Amygdala (tissue), 56 donors: ENCODE data around the gene CLDN11.

Source experiments
- DNase-seq, 56 donors: peaks; one replicate each; lab custom pipeline; 2025; lab: John Stamatoyannopoulos, UW

The CLDN11 gene

DNA sequence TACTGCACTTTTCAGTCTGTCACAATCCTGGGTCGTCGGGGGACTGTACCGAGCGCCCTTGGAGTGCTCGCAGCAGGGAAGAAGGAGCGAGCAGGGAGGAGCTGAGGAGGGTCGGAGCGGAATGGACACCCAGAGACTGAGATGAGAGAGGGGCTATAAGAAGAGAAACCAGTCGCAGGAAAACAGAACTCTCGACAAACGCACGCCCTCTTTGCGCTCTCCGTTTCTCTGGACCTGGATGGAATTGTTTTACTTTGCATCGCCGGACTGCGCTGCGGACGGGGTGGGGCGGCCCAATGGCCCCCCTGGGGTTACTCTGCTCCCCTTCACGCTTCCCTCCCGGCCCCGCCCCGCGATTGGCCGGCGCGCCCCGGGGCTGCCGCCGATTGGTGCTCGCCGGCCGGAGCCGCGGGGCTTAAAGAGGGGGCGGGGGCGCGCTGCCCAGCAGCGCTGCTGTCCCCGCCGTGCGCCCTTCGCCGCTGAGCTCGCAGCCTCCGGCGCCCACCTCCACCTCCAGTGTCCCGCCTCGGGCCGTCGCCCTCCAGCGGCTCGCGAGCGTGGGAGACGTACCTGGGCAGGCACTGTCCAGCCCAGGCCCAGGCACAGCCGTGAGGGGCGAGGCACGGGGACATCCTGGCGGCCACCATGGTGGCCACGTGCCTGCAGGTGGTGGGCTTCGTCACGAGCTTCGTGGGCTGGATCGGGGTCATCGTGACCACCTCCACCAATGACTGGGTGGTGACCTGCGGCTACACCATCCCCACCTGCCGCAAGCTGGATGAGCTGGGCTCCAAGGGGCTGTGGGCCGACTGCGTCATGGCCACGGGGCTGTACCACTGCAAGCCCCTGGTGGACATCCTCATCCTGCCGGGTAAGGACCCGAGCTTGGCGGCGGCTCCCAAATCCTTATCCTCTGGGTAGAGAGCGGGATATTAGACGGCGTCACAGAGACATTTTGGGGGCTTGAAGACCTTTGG lies at the start of gene CLDN11:
Gene CLDN11, plus strand, starts transcription at position 447 of the 977 bp plus-strand sequence. Its CDS starts 199 bp downstream, at position 646.
- peak in 49 of 56 donors; percentile 13 to 84 (median 59) for DNase-seq

DNA sequence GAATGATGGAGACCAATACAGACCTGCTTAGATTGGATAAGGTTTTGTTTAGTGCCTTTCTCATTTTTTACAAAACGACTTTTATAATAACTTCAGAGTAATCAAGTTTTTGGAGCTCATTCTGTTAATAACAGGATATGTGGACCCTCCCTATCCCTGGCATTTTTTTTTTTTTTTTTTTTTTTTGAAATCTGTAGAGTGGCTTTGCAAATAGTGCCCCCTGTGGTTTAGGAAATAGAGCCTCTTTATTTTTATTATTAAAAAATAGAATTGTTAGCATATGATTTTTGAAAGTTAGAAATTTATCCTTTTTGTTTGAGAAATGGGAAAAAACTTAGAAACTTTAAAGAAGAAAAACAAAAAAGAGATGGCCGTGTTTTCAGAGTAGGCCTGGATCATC lies 49.7 kb upstream of the CLDN11 start:
- DNase-seq, result no peak

GRCh38 chr3:170372190-170372879 lies 46.3 kb upstream of the CLDN11 start:
- DNase-seq, result no peak

DNA sequence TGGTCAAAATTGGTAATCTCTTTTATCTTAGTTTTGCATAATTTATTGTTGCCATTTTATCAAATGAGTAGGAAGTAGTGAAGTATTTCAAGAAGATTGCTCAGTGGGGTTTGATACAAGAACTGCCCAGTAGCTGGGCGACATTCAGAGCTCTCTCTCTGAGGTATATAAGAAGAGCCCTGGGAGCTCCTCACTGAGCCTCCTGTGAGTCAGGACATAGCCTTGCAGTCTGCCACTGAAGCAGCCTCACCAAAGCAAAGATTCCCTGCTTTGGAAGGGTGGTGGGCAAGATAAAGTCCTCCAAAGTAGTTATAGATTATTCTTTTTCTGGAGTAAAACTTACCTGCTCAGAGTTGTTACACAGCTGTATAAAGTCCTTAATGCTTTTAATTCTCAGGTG lies 35.1 kb upstream of the CLDN11 start:
- DNase-seq, result no peak

DNA sequence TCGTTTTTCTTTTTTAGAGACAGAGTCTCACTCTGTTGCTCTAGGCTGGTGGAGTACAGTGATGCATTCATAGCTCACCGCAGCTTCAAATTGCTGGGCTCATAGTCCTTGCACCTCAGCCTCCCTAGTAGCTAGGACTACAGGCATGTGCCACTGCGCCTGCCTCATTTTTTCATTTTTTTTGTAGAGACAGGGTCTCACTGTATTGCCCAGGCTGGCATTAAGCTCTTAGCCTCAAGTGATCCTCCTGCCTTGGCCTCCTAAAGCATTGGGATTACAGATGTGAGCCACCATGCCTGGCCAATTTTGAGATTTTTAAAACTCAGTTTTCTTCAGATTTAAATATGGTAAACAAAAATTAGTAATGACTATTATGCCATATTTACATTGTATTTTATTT lies 32.2 kb upstream of the CLDN11 start:
- DNase-seq, result no peak

DNA sequence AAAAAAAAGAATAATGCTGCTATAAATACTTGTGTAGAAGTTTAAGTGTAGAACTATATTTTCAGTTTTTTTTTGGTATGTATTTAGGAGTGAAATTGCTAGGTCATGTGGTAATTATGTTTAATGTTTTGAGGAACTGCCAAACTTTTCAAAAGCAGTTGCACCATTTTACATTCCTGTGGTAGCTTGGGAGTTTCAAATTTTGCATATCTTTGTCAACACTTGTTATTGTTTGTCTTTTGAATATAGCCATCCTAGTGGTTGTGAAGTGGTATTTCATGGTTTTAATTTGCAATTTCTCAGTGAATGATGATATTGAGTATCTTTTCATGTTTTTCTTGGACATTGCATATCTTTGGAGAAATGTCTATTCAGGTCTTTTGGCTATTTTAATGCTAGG lies 30.7 kb upstream of the CLDN11 start:
- no peak for DNase-seq

GRCh38 chr3:170391108-170391507 lies 27.6 kb upstream of the CLDN11 start:
- no peak for DNase-seq

DNA sequence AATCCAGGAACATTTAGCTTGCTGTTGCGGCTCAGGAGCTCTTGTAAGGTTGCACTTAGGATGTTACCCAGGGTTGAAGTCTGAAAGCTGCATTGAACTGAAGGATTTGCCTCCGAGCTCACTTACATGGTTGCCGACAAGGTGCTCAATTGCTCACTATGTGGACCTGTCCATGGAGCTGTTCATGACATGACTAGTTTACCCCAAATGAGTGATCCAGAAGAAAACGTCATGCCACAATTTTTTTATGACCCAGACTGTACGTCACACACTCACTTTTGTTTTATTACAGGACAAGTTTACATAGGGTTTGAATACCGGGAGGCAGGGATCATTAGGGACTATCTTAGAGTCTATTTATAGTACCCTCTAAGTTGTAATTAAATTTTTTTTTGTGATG lies 21.0 kb upstream of the CLDN11 start:
- DNase-seq, result no peak

DNA sequence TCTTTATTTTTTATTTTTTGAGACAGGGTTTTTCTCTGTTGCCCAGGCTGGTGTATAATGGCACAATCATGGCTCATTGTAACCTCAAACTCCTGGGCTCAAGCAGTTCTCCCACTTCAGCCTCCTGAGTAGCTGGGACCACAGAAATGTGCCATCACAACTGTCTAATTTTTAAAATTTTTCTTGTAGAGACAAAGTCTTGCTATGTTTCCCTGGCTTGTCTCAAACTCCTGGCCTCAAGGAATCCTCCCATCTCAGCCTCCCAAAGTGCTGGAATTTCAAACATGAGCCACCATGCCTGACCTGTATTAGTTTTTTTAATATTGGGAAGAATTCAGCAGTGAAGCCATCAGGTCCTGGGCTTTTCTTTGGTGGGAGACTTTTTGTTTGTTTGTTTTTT lies 13.6 kb upstream of the CLDN11 start:
- no peak for DNase-seq

DNA sequence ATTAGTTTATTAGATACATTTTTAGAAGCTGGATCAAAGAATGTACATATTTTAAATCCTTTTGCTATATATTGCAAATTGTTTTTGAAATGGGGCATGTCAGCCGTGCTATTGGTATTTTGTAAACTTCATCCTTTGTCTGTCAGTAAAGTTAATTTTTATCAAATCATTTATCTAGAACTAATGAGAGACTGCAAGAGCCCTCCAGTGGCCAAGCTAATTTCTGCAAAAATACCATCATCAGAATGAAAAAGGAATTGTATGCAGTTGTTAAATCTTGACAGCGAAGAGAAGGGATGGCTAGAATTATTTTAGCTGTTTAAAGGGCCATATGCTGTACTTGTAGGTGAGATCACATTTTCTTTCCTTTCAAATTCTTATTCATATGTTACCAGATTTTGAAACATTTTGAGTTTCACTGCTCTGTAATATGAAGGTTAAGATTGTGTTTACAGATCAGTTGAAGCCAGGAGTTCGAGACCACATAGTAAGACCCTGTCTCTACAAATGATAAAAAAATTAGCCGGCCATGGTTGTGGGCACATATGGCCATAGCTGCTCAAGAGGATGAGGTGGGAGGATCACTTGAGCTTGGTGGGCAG lies 8.1 kb upstream of the CLDN11 start:
- peak in 4 of 56 donors; percentile 3 to 55 (median 10) for DNase-seq

DNA sequence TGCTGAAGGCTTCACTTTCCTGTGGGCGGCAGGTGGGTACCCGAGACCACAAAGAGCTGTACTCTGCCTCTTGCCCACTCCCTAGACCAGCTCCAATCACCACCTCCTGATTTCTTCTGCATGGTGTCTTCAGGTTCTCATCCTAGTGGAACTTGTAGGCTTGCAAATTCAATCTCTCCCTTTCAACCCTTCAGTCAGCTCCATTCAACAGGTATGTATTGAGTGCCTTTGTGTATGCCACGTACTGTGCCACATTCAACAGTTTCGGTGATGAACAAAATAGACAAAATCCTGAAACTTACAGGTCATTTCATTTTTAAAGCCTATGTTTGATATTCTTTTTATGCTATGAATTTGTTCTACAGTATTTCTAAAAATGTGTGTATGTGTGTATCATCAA lies 5.4 kb upstream of the CLDN11 start:
- DNase-seq, result no peak

- peak in 26 of 56 donors; percentile 9 to 70 (median 26) for DNase-seq
Measured at GRCh38 chr3:170414202-170414663, 4.4 kb upstream of the CLDN11 start.

GRCh38 chr3:170417090-170417489 lies 1.6 kb upstream of the CLDN11 start:
- DNase-seq, result no peak

DNA sequence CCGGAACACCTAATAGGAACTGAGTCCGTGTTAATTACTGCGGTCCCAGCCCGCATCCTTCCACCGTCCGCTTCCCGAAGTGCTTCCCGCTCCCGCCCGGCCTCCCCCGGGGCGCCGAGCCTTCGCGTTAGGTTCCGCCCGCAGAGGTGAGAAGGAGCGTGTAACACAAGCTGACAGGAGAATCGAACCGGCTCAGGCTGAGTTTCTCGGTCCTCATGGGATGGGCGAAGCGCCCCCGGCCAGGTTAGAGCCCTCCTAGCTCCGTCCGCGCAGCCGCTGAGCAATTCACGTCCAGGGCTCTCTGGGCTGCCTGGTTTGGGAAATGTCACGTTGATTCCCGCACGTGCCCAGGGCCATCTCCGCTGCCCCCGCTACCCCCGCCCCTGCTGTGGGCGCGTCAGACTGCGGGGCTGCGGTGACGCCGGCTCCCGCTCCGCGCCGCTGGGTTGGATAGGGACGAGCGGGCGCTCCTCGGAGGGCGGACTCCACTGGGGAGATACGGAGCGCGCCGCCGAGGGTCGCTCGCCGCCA lies 954 bp downstream of the CLDN11 start:
- DNase-seq, result peak in 37 of 56 donors; percentile 8 to 75 (median 41)

DNA sequence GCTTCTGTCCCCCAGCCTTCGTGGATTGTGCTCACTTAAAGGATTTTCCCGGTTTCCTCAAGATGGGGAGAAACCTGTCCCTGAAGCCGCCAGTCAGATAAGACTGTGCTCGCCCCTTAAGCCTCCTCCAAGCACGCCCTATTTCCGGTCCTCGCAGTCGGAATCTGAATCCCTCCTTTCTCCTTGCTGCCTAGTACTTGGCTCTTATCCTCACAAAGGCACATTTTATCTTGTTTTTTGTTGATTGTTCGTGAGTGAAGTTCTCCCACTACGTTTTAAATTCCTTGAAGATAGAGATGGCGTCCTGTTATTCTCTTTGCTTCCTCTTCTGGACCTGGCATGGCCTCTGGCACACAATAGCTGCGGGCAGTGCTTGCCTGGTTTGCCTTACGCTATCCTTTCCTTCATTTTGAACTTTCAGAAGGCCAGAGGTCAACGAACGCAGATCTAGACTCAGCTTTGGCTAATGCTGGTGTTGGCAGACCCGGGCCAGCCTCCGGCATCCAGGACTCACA lies 1.7 kb downstream of the CLDN11 start:
- DNase-seq, result no peak

DNA sequence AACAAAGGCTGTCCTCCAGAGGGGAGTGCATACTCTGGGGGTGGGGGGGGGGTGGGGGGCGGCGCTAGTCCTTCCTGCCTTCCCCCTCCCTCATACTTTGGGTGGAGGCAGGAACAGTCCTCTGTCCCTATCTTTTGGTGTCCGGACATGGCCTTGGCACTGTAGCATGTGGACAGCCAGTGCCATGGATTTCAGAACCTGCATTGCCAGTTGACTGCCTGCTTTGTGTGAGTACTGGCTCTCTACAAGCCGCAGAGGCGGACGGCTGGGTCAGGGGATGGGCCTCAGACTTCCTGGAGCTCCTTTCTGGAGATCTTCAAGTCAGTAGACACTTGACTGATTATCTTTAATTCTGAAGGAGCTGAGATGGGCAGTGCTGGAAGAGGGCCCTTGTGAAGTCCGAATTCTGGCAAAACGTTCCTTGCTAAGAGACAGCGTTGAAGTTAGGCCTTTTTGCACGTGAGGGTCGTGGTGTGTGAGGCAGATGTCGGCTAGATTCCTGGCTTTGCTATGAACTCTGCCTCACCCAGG lies 2.5 kb downstream of the CLDN11 start:
- DNase-seq, result peak in 43 of 56 donors; percentile 8 to 79 (median 50)

GRCh38 chr3:170421758-170422157 lies 3.1 kb downstream of the CLDN11 start:
- DNase-seq, result no peak

- DNase-seq, result peak in 3 of 56 donors; percentile 14 to 20 (median 15)
Measured at GRCh38 chr3:170423001-170423615, 4.4 kb downstream of the CLDN11 start.

GRCh38 chr3:170424879-170425278 lies 6.2 kb downstream of the CLDN11 start:
- no peak for DNase-seq
